Stimulated activated CD4-positive, alpha-beta T cell treated with anti-CD3 and anti-CD28 coated beads, Interleukin-4, amount 100 ng/mL, for 1 hour (primary cell): ENCODE results near the gene TXNRD2.
A peak's percentile ranks its signal among the peaks of the same experiment; 100 is the strongest.

Experiments used
- DNase-seq: peaks from one replicate; pipeline ENCODE4 v3.0.0-alpha.2; 2020

The TXNRD2 gene

DNA sequence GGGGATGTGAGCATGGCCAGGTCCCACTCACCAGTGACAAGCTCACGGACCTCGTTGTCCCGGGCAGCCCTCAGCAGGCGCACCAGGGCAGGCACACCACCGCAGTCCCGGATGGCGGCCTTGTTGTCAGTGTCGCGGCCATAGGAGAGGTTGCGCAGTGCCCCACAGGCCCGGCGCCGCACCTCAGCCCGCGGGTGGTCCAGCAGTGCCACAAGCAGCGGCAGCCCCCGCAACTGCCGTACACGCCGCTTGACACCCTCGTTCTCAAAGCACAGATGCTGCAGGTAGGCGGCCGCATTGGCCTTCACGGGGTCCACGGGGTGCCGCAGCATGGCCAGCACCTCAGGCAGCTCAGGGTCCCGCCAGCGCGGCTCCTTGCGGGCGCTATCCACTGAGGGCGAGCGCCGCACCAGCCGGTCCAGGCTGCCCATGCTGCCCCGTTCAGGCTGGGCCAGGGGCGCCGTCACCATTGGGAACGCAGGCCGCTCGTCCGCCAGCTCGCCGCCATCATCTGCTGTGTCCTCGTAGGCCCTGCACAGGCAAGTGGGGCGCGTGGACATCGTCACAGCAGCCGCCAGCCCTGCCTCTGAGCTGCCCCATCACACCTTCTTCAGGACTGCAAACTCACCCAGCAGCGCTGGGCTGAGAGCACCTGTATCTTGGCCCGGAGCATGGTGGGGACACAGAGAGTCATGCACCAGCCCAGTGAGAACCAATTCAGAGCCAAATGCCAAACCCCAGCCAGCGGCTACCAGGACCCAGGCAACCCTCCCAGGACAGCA is 38.3 kb upstream of the TXNRD2 start:
- no peak for DNase-seq

- no peak for DNase-seq
Measured at GRCh38 chr22:19978748-19979147, 37.1 kb upstream of the TXNRD2 start.

DNA sequence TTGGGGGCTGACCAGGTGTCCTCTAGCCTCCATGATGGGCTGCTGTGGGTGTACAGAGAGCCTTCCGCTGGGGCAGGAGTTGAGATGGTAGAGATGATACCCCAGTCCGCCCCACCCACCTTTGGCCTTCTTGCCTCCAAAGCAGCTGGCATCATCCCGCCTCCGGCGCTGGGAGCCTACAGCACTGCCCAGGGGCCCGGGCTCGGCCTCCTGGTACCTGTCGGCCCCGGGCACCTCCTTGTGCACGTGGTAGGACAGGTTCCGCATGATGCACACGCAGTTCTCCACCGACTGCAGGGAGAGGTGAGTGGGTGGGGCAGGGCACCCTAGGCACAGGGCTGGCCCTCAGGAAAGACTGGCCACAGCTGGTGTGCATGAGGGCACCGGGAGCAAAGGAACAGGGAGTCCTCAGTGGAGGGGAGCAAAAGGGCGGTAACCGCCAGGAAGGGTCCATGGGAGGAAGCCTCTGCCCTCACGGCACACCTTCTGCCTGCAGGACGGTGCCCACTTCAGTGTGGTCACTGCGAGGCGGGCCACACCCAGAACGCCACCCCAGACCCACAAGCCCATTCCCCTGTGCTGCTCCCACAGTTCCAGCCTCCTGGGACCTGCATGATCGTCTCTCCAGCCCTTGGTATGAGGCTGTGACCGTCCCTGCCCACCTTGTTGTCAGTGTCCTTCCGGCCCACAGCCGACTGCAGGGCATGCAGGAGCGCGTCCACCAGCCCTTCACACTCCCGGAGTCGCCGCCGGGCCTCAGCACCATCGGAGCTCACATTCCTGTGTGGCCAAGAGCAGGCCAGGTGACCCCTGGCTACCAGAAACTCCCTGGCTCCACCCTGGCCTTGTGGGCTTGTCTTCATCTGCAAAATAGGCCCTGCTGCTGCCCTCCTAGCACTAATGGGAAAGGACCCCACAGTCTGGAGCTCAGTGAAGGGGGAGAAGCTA is 36.0 kb upstream of the TXNRD2 start:
- no peak for DNase-seq

GRCh38 chr22:19976671-19977070 is 35.1 kb upstream of the TXNRD2 start:
- DNase-seq, result no peak

DNA sequence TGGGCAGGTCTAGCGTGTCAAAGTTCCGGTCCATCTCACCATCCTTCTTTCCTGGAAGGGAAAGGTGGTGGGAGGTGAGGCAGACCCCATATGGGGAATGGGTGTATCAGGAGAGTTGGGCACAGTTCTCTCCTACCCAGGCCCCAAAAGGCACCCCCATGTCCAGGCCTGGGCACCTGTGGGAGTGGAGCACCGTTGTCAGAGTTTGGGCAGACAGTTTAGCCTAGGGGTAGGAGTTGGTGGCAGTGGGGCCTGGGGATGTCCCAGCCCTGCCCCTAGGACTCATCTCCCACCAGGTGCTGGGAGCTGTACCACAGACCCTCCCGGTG is 34.1 kb upstream of the TXNRD2 start:
- no peak for DNase-seq

GRCh38 chr22:19974935-19975706 is 33.5 kb upstream of the TXNRD2 start:
- DNase-seq, result no peak

- no peak for DNase-seq
Measured at GRCh38 chr22:19974268-19974861, 32.7 kb upstream of the TXNRD2 start.

DNA sequence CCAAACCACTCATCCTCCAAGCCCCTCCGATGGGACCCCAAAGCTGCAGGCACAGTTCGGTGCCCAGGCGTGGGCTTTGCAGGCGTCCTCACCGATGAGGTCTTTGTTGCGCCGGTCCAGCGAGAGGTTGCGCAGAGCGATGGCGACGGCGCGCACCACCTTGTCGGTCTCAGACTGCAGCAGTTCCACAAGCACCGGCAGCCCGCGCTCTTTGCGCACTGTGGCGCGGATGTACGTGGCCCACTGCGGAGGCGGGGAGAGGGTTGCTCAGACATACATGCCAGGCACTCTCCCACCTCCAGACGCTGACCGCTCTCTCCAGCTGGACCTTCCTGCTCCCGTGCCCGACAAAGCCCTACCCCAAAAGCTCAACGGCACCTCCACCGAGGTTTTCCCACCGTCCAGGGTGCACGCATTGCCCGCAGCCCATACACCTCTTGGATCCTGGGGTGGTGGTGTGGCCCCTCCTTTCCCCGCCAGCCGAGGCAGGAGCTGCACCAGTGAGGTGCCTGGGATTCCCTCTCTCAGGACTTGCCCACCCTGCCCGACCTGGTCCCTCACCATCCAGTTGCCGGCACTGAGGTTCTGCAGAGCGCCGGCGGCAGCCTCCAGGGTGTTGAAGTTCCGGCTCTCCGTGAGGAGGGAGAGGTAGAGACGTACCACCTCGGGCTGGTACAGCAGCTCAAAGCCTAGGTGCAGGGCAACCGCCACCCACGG is 32.1 kb upstream of the TXNRD2 start:
- DNase-seq, result no peak

GRCh38 chr22:19972652-19973550 is 31.3 kb upstream of the TXNRD2 start:
- DNase-seq, result no peak

DNA sequence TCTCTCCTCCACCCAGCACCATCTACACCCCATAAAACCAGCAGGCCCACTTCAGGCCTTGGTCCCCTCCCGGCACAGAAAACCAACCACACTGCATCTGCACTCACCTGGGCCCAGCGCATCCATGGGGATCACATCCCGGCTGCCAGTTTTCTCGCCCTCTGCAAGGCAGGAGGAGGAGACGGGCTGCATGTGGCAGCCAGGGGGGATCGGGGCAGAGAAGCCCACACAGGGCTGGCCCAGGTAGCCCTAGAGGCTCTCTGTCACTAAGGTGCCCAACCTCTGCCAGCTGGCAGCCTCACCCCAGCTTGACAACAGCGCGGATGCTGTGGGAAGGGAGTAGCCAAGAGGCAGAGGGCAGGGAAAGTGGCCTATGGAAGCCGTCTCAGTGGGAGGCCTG is 30.6 kb upstream of the TXNRD2 start:
- no peak for DNase-seq

GRCh38 chr22:19971276-19972124 is 29.9 kb upstream of the TXNRD2 start:
- DNase-seq, result no peak

- DNase-seq, result peak; percentile 81
Measured at GRCh38 chr22:19970479-19971275, 29.1 kb upstream of the TXNRD2 start.

DNA sequence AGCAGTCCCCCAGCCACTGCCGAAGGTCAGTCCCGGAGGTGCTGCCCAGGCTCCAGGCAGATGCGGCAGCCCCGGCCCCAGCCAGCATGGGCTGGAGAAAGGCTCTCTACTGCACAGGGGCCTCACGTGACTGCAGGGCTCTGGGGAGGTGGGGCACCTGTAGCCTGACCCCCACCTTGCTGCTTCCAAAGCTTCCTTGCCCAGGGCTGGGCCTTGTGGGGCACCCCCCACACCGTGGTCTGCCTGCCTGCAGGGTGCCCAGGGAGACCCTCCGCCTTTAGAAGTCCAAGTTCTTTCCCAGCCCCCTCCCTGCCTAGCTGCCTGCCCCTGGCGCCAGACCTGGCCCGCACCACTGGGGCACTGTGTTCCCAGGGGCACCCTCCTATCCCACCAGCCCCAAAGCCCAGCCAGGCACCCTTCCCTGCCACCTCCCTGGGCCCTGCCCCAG is 28.4 kb upstream of the TXNRD2 start:
- no peak for DNase-seq

- DNase-seq, result no peak
Measured at GRCh38 chr22:19969141-19969928, 27.7 kb upstream of the TXNRD2 start.

GRCh38 chr22:19968450-19968891 is 26.9 kb upstream of the TXNRD2 start:
- DNase-seq, result no peak

DNA sequence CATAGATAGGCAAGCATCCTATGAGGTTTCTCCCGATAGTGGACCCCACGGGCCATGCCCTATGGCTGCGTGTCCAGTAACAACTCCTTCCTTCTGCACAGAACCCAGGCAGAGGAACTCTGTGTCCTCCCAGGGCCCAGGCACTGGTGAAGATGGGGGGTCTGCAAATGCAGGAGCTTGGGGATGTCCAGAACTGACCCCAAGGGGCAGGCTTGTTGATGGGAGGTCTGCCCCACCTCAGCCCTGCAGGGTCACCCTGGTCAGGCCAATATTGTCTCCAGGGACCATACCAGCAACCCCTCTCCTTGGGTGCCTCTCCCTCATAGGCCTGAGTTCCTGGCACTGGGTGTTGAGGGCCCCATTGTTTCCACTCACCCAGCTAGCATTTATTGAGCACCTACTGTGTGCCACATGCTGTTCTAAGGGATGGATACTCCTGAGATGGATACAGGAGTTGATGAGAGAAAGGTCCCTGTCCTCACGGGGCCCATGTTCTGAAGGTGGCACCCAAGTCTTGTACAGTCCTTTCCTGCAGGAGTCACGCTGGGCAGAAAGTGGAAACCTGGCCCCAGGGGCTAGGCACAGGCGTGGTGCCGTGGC is 26.3 kb upstream of the TXNRD2 start:
- DNase-seq, result no peak

DNA sequence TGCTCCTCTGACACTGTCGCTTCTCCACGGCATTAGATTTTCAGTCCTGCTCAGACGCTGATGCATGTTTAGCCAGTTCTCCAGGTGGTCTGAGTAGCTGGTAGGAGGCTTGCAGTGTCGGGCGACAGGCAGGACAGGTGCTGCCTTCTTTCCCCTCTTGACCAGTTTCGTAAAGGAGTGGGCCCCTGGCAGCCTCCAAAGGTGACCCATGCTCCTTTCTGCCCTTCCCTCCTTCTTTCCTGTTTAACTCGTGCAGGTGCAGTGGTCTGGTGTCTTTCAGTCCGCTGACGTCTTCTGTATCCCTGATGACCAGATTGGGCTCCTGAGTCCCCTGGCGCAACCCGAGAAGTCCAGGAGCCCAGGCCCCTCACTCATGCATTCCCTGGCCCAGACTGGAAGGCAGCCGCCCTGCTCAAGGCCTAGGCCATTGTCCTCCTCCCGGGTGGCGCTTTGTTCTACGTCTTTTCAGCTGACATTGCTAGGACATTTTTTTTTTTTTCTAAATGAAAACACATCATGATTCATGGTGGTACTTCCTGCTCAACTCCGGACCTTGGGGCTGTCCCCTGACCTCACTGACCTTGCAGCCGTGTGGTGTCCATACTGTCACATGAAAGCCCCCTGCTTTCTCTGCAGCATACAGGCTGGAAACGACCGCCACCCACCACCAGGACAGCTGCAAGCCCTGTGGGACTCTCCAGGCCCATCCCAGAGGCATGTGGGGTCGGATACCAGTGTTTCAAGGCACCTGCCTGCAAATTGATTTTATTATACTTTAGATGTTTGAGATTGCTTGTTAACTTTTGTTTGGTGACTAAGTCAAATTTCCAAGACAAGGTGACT is 25.5 kb upstream of the TXNRD2 start:
- no peak for DNase-seq
